GM19239 (cell line): Measurements from ENCODE around the gene PDK3.

Source experiments
- DNase-seq: peaks from one replicate; pipeline ENCODE4 v3.0.0; 2011; ENCODE audit warnings: low spot score; ENCODE audit not compliant: insufficient read length
- FAIRE-seq: peaks from 2 replicates; lab custom pipeline; 2011; peaks lifted over from hg19 to GRCh38; lab: Jason Lieb, UNC

The PDK3 gene

DNA sequence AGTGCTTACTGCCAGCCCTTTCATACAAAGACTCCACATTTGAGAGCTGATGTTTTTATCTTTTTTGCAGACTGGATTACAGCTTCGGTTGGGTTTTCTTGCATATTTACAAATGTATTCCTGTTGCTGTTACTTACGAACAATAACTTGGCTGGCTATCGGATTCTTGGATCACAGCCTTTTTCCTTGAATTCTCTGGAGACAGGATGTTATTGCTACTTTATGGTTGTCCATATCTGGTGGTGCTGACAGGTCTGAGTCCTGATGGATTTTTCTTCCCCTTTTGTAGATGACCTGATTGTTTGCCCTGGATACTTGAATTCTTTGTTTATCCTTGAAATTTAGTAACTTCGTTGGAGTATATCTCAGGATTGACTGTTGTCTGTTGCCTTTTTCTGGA, 77.7 kb downstream of the PDK3 start:
- DNase-seq (no peak), FAIRE-seq (no peak)

DNA sequence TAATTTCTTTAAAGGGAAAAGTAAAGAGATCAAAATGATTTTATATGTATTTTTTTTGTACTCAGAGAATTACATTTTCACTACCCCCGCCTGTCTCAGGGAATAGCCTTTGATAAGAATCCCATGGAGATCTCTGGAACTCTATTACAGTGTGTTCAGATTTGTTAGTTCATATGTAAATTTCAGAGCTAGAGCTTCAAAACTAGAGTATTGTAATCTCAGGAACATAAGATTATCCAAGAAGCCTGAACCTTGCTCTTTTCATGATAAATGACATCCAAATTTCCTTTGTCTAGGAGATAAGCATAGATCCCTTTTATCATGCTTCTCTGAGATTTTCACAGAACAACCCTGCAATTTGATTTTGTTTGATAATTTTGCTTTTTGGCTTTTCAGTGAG, 82.9 kb downstream of the PDK3 start:
- no peak for FAIRE-seq

DNA sequence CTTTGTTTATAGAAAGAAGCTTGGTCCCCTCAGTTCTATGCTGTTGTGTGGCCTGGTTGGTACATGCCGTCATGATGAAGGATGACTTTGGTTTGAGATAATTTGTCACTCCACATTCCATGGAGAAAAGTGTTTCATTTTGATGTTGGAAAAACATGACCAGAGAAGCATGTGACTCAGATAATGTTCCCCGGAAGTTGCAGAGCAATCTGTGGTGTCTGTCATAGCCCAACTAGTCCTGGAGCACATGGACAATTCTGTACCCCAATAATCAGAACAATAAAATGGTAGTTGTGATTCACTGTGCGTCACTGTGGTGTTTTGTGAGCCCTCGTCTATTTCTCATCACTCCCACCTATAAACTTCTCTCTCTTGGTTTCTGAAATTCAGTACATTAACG, 85.1 kb downstream of the PDK3 start:
- DNase-seq: no peak
- peak; percentile 26 for FAIRE-seq

More for the DNA sequence above, 82.9 kb downstream of the PDK3 start:
- DNase-seq: no peak

DNA sequence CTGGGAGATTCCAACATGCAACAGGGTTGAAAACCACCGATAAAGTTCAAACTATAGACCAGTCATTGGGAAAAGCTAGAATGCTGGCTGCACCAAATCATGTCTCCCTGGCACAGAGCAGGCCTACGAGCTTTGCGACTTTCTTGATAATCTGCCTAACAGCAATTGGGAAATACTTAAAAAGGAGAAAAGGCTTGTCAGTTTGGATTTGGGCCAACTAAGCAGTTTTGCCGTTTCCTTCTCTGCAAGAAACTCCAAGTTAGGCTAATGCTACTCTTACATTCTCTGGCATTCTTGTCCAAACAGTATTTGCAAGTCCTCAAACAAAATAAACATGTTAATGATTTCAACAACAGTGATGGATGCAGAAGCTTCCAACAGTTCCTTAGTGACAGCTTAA, 87.9 kb downstream of the PDK3 start:
- DNase-seq (no peak), FAIRE-seq (no peak)

DNA sequence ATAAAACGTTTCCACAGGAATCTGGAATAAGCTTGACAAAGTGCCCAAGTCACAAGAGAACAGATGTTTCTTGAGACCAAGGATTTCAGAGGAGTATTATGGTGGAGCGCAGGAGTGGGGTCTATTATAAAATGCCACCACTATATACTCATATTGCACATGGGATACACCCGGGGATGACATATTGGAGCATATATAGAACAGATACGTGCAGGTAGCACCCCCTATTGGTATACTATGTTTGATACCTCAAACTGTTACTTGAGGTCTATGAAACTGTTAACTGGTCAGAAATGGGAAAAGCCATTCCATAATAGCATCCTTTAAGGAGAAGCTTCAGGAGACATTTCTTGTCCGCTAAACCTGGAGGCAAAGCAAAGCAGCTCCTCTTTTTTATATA, 96.0 kb downstream of the PDK3 start:
- no peak for FAIRE-seq
- DNase-seq: peak; percentile 1

DNA sequence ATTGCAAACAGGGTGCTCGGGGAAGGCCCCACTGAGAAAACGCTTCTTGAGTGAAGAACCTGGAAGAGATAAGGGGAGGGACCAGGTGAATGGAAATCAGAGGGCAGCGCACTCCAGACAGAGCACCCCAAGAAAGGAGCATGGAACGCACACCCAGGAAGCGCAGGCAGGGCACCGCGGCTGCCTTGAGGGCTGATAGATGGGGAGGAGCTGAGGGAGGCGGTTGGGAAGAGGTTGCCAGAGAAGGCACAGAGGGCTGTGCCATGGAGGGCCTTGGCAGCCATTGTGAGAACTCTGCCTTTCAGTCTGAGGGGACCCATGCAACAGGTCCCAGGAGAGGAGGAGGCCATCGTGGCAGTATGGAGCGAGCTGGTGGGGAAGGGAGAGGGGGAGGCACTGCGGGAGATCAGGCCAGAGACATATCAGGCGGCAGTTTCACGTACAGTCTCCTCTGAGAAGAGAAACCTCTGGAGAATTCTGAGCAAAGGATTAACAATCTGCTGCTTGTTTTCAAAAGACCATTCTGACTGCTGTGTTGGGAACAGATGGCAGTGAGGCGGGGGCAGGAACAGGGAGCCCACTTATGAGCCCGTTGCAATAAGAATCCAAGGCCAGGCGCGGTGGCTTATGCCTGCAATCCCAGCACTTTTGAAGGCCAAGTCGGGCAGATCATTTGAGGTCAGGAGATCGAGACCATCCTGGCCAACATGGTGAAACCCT, 98.4 kb downstream of the PDK3 start:
- FAIRE-seq: no peak
- DNase-seq: no peak

DNA sequence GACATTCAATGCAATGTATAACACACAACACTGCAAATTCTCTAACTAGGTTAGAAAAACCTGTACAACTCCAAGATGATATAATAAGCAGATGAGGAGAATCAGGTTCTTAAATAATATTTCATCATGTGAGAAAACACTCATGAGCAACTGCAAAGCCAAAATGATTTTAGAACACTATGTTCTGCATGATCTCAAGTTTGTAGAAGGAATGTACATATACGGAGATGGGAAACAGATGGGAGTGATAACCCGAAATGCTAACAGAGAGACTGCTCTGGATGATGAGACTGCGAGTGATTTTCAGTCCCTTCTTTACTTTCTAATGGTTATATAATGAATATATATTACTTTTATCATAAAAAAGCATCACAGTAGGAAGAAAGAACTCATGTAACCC, 101.2 kb downstream of the PDK3 start:
- no peak for FAIRE-seq
- no peak for DNase-seq

DNA sequence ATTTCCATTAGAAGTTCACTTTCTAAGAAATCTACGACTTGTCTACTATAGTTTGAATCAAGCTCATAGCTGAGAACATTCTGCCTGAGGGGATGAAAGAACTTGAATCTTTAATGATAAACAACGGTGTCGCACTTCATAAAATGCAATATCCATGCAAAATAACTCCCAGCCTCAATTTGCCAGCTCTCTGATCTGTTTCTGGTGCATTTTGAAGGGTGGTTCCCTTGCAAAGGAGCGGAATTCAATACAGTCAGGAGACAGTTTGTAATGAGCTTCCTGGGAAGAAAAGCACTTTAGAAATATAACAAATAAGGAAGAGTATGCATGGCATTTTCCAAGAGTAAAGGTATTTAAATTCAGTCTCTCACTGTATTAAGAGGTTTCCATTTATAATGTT, 102.1 kb downstream of the PDK3 start:
- DNase-seq (no peak), FAIRE-seq (no peak)

DNA sequence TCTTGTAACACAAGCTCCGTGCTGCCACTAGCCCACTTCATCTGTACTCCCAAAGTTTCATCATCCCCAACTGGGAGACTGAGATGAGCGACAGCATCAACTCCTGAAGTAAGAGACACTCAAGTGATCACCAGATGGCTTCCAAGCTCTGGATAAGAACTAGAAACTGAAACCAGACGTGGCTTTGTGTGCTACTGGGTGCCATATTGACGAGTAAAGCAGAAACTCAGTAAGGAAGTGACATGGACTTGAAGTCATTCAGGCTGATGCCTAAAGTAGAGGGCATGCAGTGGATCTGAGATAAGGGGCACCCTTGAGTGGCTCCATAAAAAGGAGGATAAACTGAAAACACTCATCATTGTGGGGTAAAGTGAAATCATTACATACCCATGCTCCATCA, 109.7 kb downstream of the PDK3 start:
- no peak for DNase-seq
- no peak for FAIRE-seq

DNA sequence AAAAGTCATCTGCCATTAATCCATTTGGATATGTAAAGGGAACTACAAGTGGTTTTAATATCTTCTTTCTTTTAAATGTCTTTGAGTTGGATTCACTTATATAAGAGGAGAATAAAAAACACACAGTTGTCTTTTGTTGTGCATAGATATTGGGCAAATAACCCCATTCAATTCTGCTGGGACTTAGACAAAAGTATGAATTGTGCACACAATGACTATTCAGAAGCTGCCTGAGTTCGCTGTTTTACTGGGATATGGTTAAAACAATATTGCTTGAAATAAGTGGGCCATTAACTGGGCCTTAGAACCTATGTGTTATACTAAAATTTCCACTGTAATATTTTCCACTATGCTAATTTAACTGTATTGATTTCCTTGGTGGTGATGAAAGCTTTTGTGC, 110.4 kb downstream of the PDK3 start:
- DNase-seq (no peak), FAIRE-seq (no peak)

DNA sequence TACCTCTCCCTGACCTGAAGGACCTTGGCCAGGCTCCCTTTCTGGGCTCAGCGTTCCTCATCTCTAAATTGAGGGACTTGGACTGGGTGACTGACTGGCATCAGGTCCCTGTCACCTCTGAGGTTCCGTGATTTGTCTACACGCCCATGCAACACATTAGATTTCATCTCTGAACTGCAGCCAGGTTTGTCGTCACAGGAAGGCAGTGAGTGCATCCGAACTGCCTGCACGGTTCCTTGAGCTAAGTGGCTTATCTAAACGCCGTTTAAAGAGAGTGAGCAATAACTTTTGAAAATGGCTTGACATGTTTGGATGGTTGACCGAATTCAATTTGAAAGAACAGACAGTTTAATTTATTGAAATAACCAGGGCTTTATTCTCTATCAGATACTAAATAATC, 112.0 kb downstream of the PDK3 start:
- FAIRE-seq: no peak
- no peak for DNase-seq
